GOT3 (cell line): Measurements from ENCODE around the gene DDX47.
"Not testable (repeated sequence)": the region's sequence is repeated elsewhere in the genome, so short reads cannot be mapped to it uniquely, and the experiment has no call there.

Experiments used
- DNase-seq: peaks from one replicate; lab custom pipeline; 2025; ENCODE audit warnings: mixed read lengths; lab: John Stamatoyannopoulos, UW

The DDX47 gene

DNA sequence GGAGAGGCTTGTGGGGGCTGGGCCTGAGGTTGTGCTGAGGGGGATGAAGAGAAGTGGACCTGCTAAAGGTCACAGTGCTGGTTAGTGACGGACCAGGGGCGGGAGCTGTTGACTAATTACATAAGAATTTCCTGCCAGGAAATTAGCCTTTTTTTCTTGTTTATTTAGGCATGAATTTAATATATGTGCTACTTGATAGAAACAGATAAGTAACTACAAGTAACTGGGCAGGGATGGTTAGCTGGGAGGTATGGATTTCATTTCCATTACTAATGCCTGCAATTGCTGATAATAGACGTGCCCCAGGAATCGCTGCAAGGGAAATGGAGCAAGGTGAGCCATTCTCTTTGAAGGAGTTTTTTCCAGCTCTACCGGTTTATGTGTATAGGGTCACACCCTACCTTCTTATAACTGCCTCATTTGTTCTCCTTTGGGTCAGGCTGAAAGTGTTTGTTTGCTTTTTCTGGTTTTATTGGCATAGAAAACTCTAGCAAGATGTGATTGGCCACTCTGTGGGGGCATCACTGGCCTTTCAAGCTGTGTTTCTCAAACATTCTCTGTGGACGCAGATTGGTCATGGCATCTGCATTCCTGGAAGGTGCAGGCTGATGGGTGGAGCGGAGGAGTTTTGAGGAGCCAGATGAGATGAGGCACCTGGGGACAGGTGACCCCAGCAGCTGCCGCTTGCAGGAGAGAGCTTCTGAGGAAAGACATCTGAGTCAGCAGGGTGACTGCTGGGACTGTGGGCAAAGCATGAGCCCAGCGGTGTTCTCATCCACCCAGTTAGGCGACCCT, 59.2 kb downstream of the DDX47 start:
- DNase-seq, result no peak

DNA sequence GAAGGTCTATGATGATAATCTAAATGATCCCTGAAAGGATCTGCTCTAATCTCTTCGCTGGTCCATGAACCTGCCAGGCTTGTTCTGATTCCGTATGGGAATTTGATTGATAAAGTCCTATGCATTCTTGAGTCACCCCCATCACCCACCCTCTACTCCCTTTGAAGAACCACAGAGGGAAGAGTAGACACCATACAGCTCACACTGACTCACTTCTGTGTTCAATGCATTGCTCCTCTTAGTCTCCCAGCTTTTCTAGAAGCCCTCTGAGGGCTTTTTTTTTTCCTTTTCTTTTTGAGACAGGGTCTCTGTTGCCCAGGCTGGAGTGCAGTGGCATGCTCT, 59.8 kb downstream of the DDX47 start:
- DNase-seq, result no peak

DNA sequence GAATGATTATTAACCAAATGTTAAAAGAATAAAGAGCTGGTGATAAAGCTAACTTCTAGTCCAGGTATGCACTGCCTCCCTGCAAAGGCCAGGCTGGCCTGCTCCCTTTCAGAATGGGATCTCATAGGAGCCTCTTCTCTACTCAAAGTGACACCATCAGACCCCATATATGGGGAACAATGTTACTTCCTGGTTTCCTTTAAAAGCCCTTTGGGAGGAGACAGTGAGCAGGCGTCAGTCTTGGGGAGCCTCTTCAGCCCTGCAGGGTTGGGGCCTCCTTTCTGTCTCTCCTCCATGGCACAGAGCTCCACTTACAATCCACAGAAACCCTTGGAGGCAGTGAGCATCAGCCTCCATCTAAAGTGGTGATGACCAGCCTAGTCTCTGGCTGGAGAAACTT, 60.9 kb downstream of the DDX47 start:
- DNase-seq, result no peak

DNA sequence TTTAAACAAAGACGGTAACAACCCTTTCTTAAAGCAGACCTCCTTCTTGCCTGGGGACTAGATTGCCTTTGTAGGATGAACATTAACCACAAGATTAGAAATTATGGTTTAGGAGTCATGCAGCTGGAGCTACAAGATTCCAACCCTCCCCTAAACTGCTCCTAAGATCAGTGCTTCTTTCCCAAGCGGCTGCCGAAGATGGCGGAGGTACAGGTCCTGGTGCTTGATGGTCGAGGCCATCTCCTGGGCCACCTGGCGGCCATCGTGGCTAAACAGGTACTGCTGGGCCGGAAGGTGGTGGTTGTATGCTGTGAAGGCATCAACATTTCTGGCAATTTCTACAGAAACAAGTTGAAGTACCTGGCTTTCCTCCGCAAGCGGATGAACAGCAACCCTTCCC, 62.2 kb downstream of the DDX47 start:
- not testable (repeated sequence) for DNase-seq

DNA sequence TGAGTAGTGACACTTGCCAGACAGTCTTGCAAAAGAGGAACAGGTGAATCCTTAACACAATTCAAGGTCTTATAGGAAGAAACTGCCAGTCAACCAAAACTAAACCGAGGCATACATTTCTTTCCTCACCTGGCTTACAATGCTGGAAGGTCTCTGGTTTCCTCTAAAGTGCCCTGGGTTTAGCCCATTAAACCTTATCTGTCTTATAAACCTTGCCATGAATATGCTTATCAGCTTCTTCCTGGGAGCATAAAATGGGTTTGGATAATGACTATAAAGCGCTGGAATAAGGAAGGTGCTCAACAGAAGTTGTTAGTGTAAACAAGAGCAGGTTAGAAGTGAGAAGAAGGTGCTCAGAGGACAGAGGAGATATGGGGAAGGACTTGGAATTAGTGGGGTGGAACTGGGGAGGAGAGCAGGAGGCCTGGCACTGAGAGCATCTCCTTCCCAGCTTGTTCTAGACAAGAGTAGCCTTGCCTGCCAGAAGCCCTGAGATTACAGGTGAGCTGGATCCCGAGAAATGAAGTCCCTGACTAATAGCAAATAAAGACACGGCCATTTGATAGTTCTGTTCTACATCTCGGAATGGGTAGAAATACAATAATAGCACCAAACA, 64.1 kb downstream of the DDX47 start:
- no peak for DNase-seq

- no peak for DNase-seq
These were observed 64.8 kb downstream of the DDX47 start for GRCh38 chr12:12877781-12878455.
